HG03175 (cell line): Measurements from ENCODE around the gene CTBP1.

ENCODE experiments used
- ATAC-seq: cut with Tn5 transposase; IDR thresholded peaks from one replicate; pipeline ENCODE4 v1.9.1; 2021; ENCODE audit warnings: mild to moderate bottlenecking, moderate library complexity; ENCODE audit not compliant: unreplicated experiment

Gene CTBP1

GRCh38 chr4:1164444-1164843 lies 84.5 kb downstream of the CTBP1 start:
- ATAC-seq, result no peak

- ATAC-seq, result no peak
Observed at GRCh38 chr4:1164040-1164439, 84.9 kb downstream of the CTBP1 start.
